RWPE1 (cell line): ENCODE data around the gene LEAP2.
A peak's percentile ranks its signal among the peaks of the same experiment; 100 is the strongest.

Experiments used
- CTCF ChIA-PET: fragments of 350-600 bp; sonication (Branson Sonifier 250); formaldehyde crosslinking; extraction: SDS; loops from one replicate; lab custom pipeline; 2021; lab: Yijun Ruan, JAX
- POLR2A ChIA-PET: fragments of 400-600 bp; formaldehyde crosslinking; extraction: SDS; loops from one replicate; lab custom pipeline; 2020; ENCODE audit warnings: antibody characterized with exemption; ENCODE audit not compliant: low non-redundant PET; lab: Yijun Ruan, JAX
- DNase-seq: peaks from one replicate; pipeline ENCODE4 v3.0.0; 2012; ENCODE audit warnings: low spot score
- H3K27ac ChIP-seq: fragments of 450-650 bp; 2 replicates; pipeline ENCODE4 v1.5.1; 2017
- TF ChIP-seq, protein P1 (sequence below): fragments of 450-650 bp; conservative IDR thresholded peaks from 2 replicates; pipeline ENCODE4 v1.5.1; 2017; ENCODE audit warnings: low read depth, mild to moderate bottlenecking

The LEAP2 gene

GRCh38 chr5:132832612-132833011 lies 40.9 kb upstream of the LEAP2 start:
- POLR2A ChIA-PET = no interaction called here
- CTCF ChIA-PET = interaction anchor here (1.8 kb wide), 1 partner anchor 34 kb away, joined by 6 read pairs; the partner anchor contains the start of genes GDF9 and UQCRQ
- DNase-seq = no peak
- TF ChIP-seq, protein P1, sequence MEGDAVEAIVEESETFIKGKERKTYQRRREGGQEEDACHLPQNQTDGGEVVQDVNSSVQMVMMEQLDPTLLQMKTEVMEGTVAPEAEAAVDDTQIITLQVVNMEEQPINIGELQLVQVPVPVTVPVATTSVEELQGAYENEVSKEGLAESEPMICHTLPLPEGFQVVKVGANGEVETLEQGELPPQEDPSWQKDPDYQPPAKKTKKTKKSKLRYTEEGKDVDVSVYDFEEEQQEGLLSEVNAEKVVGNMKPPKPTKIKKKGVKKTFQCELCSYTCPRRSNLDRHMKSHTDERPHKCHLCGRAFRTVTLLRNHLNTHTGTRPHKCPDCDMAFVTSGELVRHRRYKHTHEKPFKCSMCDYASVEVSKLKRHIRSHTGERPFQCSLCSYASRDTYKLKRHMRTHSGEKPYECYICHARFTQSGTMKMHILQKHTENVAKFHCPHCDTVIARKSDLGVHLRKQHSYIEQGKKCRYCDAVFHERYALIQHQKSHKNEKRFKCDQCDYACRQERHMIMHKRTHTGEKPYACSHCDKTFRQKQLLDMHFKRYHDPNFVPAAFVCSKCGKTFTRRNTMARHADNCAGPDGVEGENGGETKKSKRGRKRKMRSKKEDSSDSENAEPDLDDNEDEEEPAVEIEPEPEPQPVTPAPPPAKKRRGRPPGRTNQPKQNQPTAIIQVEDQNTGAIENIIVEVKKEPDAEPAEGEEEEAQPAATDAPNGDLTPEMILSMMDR = no peak
- no peak overlapping the region for H3K27ac ChIP-seq

DNA sequence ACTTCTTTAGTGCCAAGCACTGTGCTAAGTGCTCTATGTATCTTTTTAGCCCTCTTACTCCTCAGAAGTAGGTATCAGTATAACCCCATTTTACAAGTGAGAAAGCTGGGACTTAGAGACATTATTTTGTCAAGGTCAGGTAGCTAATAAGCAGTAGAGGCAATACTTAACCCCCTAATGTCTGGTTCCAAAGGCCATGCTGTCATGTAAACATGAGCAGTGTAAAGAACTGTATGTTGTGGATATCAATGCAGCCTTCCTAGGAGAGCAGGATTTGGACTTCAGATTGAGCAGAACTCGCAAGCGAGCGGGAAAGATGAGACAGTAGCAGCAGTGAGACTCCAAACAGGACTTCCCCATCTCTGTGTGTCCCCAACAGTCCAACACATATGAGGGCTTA lies 39.4 kb upstream of the LEAP2 start:
- no peak for DNase-seq
- CTCF ChIA-PET = interaction anchor here (0.6 to 2.5 kb wide), 3 partner anchors 14 to 45 kb away, joined by 5 to 12 read pairs (median 6); partner anchors contain the start of genes GDF9 and UQCRQ
- POLR2A ChIA-PET = no interaction called here
- TF ChIP-seq, protein P1 = no peak
- no peak overlapping the region for H3K27ac ChIP-seq

DNA sequence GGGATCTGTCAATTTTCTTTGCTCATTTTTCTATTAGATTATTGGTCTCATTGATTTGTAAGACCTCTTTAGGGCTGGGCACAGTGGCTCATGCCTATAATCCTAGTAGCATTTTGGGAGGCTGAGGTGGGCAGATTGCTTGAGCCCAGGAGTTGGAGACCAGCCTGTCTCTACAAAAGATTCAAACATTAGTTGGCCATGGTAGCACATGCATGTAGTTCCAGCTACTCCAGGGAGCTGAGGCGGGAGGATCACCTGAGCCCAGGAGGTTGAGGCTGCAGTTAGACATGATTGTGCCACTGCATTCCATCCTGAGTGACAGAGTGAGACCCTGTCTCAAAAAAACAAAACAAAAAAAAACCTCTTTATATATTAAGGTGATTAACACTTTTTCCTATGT lies 36.6 kb upstream of the LEAP2 start:
- ChIA-PET POLR2A (no interaction called here), CTCF (no interaction called here)
- TF ChIP-seq, protein P1 = no peak
- DNase-seq = no peak
- no peak overlapping the region for H3K27ac ChIP-seq

- TF ChIP-seq, protein P1 = no peak
- H3K27ac ChIP-seq = no peak overlapping the region
- no peak for DNase-seq
- ChIA-PET CTCF (interaction anchor here (1.5 kb wide), 1 partner anchor 8 kb away, joined by 7 read pairs; the partner anchor contains the start of gene SHROOM1), POLR2A (no interaction called here)
These were observed 35.6 kb upstream of the LEAP2 start for GRCh38 chr5:132837868-132838267.

- ChIA-PET CTCF (interaction anchor here (1.5 kb wide), 1 partner anchor 9 kb away, joined by 7 read pairs; the partner anchor contains the start of gene SHROOM1), POLR2A (no interaction called here)
- no peak overlapping the region for H3K27ac ChIP-seq
- no peak for DNase-seq
- TF ChIP-seq, protein P1 = no peak
These were observed 34.8 kb upstream of the LEAP2 start for GRCh38 chr5:132838516-132839282.

GRCh38 chr5:132839426-132840301 lies 33.8 kb upstream of the LEAP2 start:
- ChIA-PET POLR2A (no interaction called here), CTCF (interaction anchor here (0.5 to 0.7 kb wide), 3 partner anchors 26 to 44 kb away, joined by 3 read pairs; partner anchors contain the start of gene GDF9)
- DNase-seq = peak; percentile 45
- TF ChIP-seq, protein P1 = no peak
- no peak overlapping the region for H3K27ac ChIP-seq
